GM12891 (cell line): ENCODE results near the gene AXL.

Experiments used
- POLR2A ChIP-seq: IDR thresholded peaks from 2 replicates; pipeline ENCODE4 v1.6.1; 2011; ENCODE audit warnings: low read depth, low read length, control low read depth
- POLR2AphosphoS5 ChIP-seq: IDR thresholded peaks from 2 replicates; pipeline ENCODE4 v1.6.1; 2011; ENCODE audit warnings: low read depth, low read length, control low read depth
- POU2F2 ChIP-seq: IDR thresholded peaks from 2 replicates; pipeline ENCODE4 v1.6.1; 2011; ENCODE audit warnings: low read depth, mild to moderate bottlenecking, control low read depth, low read length, moderate library complexity
- SPI1 ChIP-seq: IDR thresholded peaks from 2 replicates; pipeline ENCODE4 v1.6.1; 2011; ENCODE audit warnings: low read depth, low read length, control low read depth
- TAF1 ChIP-seq: IDR thresholded peaks from 2 replicates; pipeline ENCODE4 v1.6.1; 2011; ENCODE audit warnings: low read depth, low read length, control low read depth

- no peak for TF ChIP-seq POLR2A
- TF ChIP-seq POU2F2, result no peak
- TF ChIP-seq SPI1, result no peak
- TF ChIP-seq POLR2AphosphoS5, result no peak
- no peak for TF ChIP-seq TAF1
Measured at GRCh38 chr19:41276231-41276630, 57.2 kb downstream of the AXL start.
